Duodenal mucosa (tissue), 2 donors: Measurements from ENCODE around the gene TMEM120B.

Experiments used
- H3K27ac ChIP-seq: one replicate; pipeline ENCODE4 v1.7.0; 2013; ENCODE audit warnings: low read depth, low read length
- H3K27me3 ChIP-seq, 2 donors: one replicate each; pipeline ENCODE4 v1.7.0; 2013; ENCODE audit warnings: low read length in 2 of 2, control low read depth in 1 of 2; ENCODE audit not compliant: insufficient read depth in 2 of 2, control insufficient read depth in 1 of 2
- H3K36me3 ChIP-seq, 2 donors: one replicate each; pipeline ENCODE4 v1.7.0; 2013; ENCODE audit warnings: low read length in 2 of 2, control low read depth in 1 of 2; ENCODE audit not compliant: insufficient read depth in 2 of 2, control insufficient read depth in 1 of 2
- H3K4me1 ChIP-seq, 2 donors: one replicate each; pipeline ENCODE4 v1.7.0; 2013; ENCODE audit warnings: low read length in 2 of 2, control low read depth in 1 of 2; ENCODE audit not compliant: insufficient read depth in 2 of 2, control insufficient read depth in 1 of 2
- H3K4me3 ChIP-seq, 2 donors: one replicate each; pipeline ENCODE4 v1.7.0; 2013; ENCODE audit warnings: low read length in 2 of 2, low read depth in 1 of 2
- H3K9ac ChIP-seq, 2 donors: one replicate each; pipeline ENCODE4 v1.7.0; 2013; ENCODE audit warnings: low read length in 2 of 2, low read depth in 1 of 2
- H3K9me3 ChIP-seq, 2 donors: one replicate each; pipeline ENCODE4 v1.7.0; 2013; ENCODE audit warnings: low read length in 2 of 2, control low read depth in 1 of 2; ENCODE audit not compliant: control insufficient read depth in 1 of 2

The TMEM120B gene

GRCh38 chr12:121825041-121825523 lies 112.5 kb downstream of the TMEM120B start:
- peaks cover 44 to 79% of the 10 kb centered on the region in 2 donors for H3K36me3 ChIP-seq
- no peak overlapping the region for H3K27ac ChIP-seq
- no peak overlapping the region for H3K9ac ChIP-seq

GRCh38 chr12:121826318-121827150 lies 114.0 kb downstream of the TMEM120B start:
- no peak overlapping the region for H3K27ac ChIP-seq
- no peak overlapping the region for H3K9ac ChIP-seq
- H3K27me3 ChIP-seq: no peaks in the 10 kb centered on the region
- no peaks in the 10 kb centered on the region for H3K4me1 ChIP-seq
- H3K36me3 ChIP-seq: peaks cover 46 to 73% of the 10 kb centered on the region in 2 donors
- no peaks in the 10 kb centered on the region for H3K9me3 ChIP-seq
- no peak overlapping the region for H3K4me3 ChIP-seq

More at GRCh38 chr12:121825041-121825523, 112.5 kb downstream of the TMEM120B start:
- Histone ChIP-seq H3K4me1 (no peaks in the 10 kb centered on the region), H3K9me3 (no peaks in the 10 kb centered on the region), H3K4me3 (no peak overlapping the region), H3K27me3 (no peaks in the 10 kb centered on the region)

GRCh38 chr12:121827351-121828099 lies 115.0 kb downstream of the TMEM120B start:
- H3K4me1 ChIP-seq: no peaks in the 10 kb centered on the region
- H3K9ac ChIP-seq: no peak overlapping the region
- no peaks in the 10 kb centered on the region for H3K27me3 ChIP-seq
- H3K4me3 ChIP-seq: no peak overlapping the region
- peaks cover 44 to 69% of the 10 kb centered on the region in 2 donors for H3K36me3 ChIP-seq
- no peaks in the 10 kb centered on the region for H3K9me3 ChIP-seq
- no peak overlapping the region for H3K27ac ChIP-seq

GRCh38 chr12:121828306-121828705 lies 115.8 kb downstream of the TMEM120B start:
- Histone ChIP-seq H3K4me3 (no peak overlapping the region), H3K27ac (no peak overlapping the region), H3K4me1 (no peaks in the 10 kb centered on the region), H3K9ac (no peak overlapping the region), H3K27me3 (no peaks in the 10 kb centered on the region), H3K36me3 (peaks cover 44 to 65% of the 10 kb centered on the region in 2 donors), H3K9me3 (no peaks in the 10 kb centered on the region)

GRCh38 chr12:121828826-121829225 lies 116.3 kb downstream of the TMEM120B start:
- Histone ChIP-seq H3K36me3 (peaks cover 39 to 60% of the 10 kb centered on the region in 2 donors), H3K9ac (no peak overlapping the region), H3K4me3 (no peak overlapping the region), H3K27ac (no peak overlapping the region), H3K9me3 (no peaks in the 10 kb centered on the region), H3K27me3 (no peaks in the 10 kb centered on the region), H3K4me1 (no peaks in the 10 kb centered on the region)

- H3K27me3 ChIP-seq: no peaks in the 10 kb centered on the region
- no peak overlapping the region for H3K27ac ChIP-seq
- H3K4me1 ChIP-seq: no peaks in the 10 kb centered on the region
- H3K9ac ChIP-seq: no peak overlapping the region
- H3K4me3 ChIP-seq: no peak overlapping the region
- H3K36me3 ChIP-seq: peaks cover 39 to 56% of the 10 kb centered on the region in 2 donors
- no peaks in the 10 kb centered on the region for H3K9me3 ChIP-seq
Measured at GRCh38 chr12:121829250-121829918, 116.8 kb downstream of the TMEM120B start.

GRCh38 chr12:121830134-121830533 lies 117.6 kb downstream of the TMEM120B start:
- Histone ChIP-seq H3K9ac (no peak overlapping the region), H3K4me1 (no peaks in the 10 kb centered on the region), H3K9me3 (no peaks in the 10 kb centered on the region), H3K27ac (no peak overlapping the region), H3K36me3 (peaks cover 39 to 53% of the 10 kb centered on the region in 2 donors), H3K4me3 (no peak overlapping the region), H3K27me3 (no peaks in the 10 kb centered on the region)

- H3K4me3 ChIP-seq: no peak overlapping the region
- H3K27me3 ChIP-seq: no peaks in the 10 kb centered on the region
- H3K36me3 ChIP-seq: peaks cover 39 to 51% of the 10 kb centered on the region in 2 donors
- no peak overlapping the region for H3K9ac ChIP-seq
- no peaks in the 10 kb centered on the region for H3K4me1 ChIP-seq
- no peak overlapping the region for H3K27ac ChIP-seq
- no peaks in the 10 kb centered on the region for H3K9me3 ChIP-seq
Measured at GRCh38 chr12:121830588-121831265, 118.2 kb downstream of the TMEM120B start.
